NCI-H2171 treated with DMSO at 0.1 percent for 48 hours (cell line): ENCODE measurements around the gene PIM2.

Experiments used
- DNase-seq: peaks from one replicate; lab custom pipeline; 2025; lab: John Stamatoyannopoulos, UW

The PIM2 gene

DNA sequence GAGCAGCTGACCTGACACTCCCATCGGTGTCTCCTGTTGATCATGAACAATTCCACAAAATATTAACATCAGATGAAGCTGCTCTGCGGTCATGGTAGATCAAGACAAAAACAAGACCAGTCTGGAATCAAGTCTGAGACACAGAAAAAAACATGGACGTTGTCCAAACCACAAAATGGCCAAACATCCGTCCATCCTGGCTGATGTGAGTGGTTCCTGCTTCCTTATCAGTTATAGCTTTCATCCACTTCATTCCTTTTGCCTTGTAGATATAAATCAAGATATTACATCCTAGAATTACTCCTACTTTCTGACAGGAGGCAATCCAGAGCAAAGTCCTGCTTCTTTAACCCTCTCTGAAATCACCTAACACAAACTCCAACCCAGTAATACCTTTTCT lies 54.6 kb downstream of the PIM2 start:
- no peak for DNase-seq
